ENCODE data around the gene GPER1. TPM values are rescaled to one million over a fixed set of nuclear protein-coding genes. Genes with fewer than 3 reads are reported as not detected.

Gene GPER1
- total and polyA plus RNA-seq, 2 experiments from 2014 or later = 3.4 to 5.2 TPM

- H3K27ac ChIP-seq = no peak overlapping the region
- H3K4me1 ChIP-seq (ENCODE audit: low read depth) = peaks cover 2% of the 10 kb centered on the region
- DNase-seq (ENCODE audit: low read depth in 1 of 2, low spot score in 1 of 2) = no peak
- no peak for TF ChIP-seq CTCF (IDR thresholded peaks at IDR 0.05; ENCODE audit: low read depth, low read length)
- no peak overlapping the region for H3K4me3 ChIP-seq
- no peaks in the 10 kb centered on the region for H3K27me3 ChIP-seq
- peaks cover 5% of the 10 kb centered on the region for H3K36me3 ChIP-seq
- no peaks in the 10 kb centered on the region for H3K9me3 ChIP-seq (ENCODE audit: low read depth)
Measured at GRCh38 chr7:1131471-1132265, 43.8 kb downstream of the GPER1 start.

GRCh38 chr7:1134951-1135350, 47.0 kb downstream of the GPER1 start:
- DNase-seq (ENCODE audit: low read depth in 1 of 2, low spot score in 1 of 2) = no peak
- Histone ChIP-seq H3K27me3 (no peaks in the 10 kb centered on the region), H3K4me1 (ENCODE audit: low read depth) (peaks cover 8% of the 10 kb centered on the region), H3K27ac (no peak overlapping the region), H3K36me3 (no peaks in the 10 kb centered on the region), H3K4me3 (no peak overlapping the region), H3K9me3 (ENCODE audit: low read depth) (no peaks in the 10 kb centered on the region)
- no peak for TF ChIP-seq CTCF (IDR thresholded peaks at IDR 0.05; ENCODE audit: low read depth, low read length)

- Histone ChIP-seq H3K27ac (no peak overlapping the region), H3K9me3 (ENCODE audit: low read depth) (no peaks in the 10 kb centered on the region), H3K36me3 (no peaks in the 10 kb centered on the region), H3K4me1 (ENCODE audit: low read depth) (peaks cover 8% of the 10 kb centered on the region), H3K27me3 (no peaks in the 10 kb centered on the region), H3K4me3 (peak overlapping the region; percentile 71)
- DNase-seq (ENCODE audit: low read depth in 1 of 2, low spot score in 1 of 2) = no peak
- no peak for TF ChIP-seq CTCF (IDR thresholded peaks at IDR 0.05; ENCODE audit: low read depth, low read length)
Measured at GRCh38 chr7:1136841-1137516, 49.1 kb downstream of the GPER1 start.

- Histone ChIP-seq H3K36me3 (no peaks in the 10 kb centered on the region), H3K4me1 (ENCODE audit: low read depth) (peaks cover 8% of the 10 kb centered on the region), H3K4me3 (peak overlapping the region; percentile 71), H3K9me3 (ENCODE audit: low read depth) (no peaks in the 10 kb centered on the region), H3K27ac (no peak overlapping the region), H3K27me3 (no peaks in the 10 kb centered on the region)
- no peak for TF ChIP-seq CTCF (IDR thresholded peaks at IDR 0.05; ENCODE audit: low read depth, low read length)
- DNase-seq (ENCODE audit: low read depth in 1 of 2, low spot score in 1 of 2) = no peak
Measured at GRCh38 chr7:1137517-1138167, 49.7 kb downstream of the GPER1 start.

- no peak overlapping the region for H3K4me3 ChIP-seq
- H3K36me3 ChIP-seq = no peaks in the 10 kb centered on the region
- DNase-seq (ENCODE audit: low read depth in 1 of 2, low spot score in 1 of 2) = no peak
- H3K27me3 ChIP-seq = no peaks in the 10 kb centered on the region
- H3K4me1 ChIP-seq (ENCODE audit: low read depth) = peaks cover 8% of the 10 kb centered on the region
- no peaks in the 10 kb centered on the region for H3K9me3 ChIP-seq (ENCODE audit: low read depth)
- TF ChIP-seq CTCF (IDR thresholded peaks at IDR 0.05; ENCODE audit: low read depth, low read length) = no peak
- no peak overlapping the region for H3K27ac ChIP-seq
Measured at GRCh38 chr7:1140476-1141104, 52.7 kb downstream of the GPER1 start.

Data from cardiac muscle cell (in vitro differentiated cells and primary cell).